GM12878 (cell line): ENCODE results near the gene DIAPH1. TPM values are rescaled to one million over a fixed set of nuclear protein-coding genes. Genes with fewer than 3 reads are reported as not detected.

Experiments
- ATAC-seq: fragments of 200-7000 bp; cut with Tn5 transposase; 3 replicates; pipeline ENCODE4 v1.9.1; 2020; ENCODE audit warnings: mild to moderate bottlenecking, moderate library complexity
- BruUV-seq: library from RNA; stranded (reverse); fragments of 400-500 nt; replicated peaks from 2 replicates; lab custom pipeline; 2021; lab: Mats Ljungman, UMichigan
- CTCF ChIA-PET: fragments of 300-600 bp; sonication (Branson Sonifier 250); formaldehyde crosslinking; extraction: SDS; loops from one replicate; lab custom pipeline; 2021; ENCODE audit warnings: inconsistent platforms; lab: Yijun Ruan, JAX
- POLR2A ChIA-PET: fragments of 350-600 bp; formaldehyde crosslinking; extraction: SDS; loops from one replicate; lab custom pipeline; 2021; ENCODE audit warnings: inconsistent platforms; lab: Charles Lee
- RAD21 ChIA-PET: fragments of 300-600 bp; sonication (Branson Sonifier 250); formaldehyde crosslinking; loops from one replicate; lab custom pipeline; 2023; ENCODE audit warnings: antibody characterized with exemption; ENCODE audit not compliant: unreplicated experiment; lab: Charles Lee
- SMC1A ChIA-PET: fragments of 300-600 bp; sonication (Branson Sonifier 250); formaldehyde crosslinking; loops from one replicate; lab custom pipeline; 2023; ENCODE audit not compliant: unreplicated experiment, uncharacterized antibody; lab: Charles Lee
- DNase-seq: peaks from one replicate; pipeline ENCODE4 v3.0.0-alpha.2; 2011; ENCODE audit warnings: low read depth, low spot score
- FAIRE-seq: peaks from 3 replicates; lab custom pipeline; 2011; peaks lifted over from hg19 to GRCh38; lab: Jason Lieb, UNC
- H2AFZ ChIP-seq: 2 replicates; pipeline ENCODE4 v1.6.0; 2011; ENCODE audit warnings: low read depth, low read length, control low read depth; ENCODE audit not compliant: control insufficient read depth
- H3K27ac ChIP-seq: 2 replicates; pipeline ENCODE4 v1.5.1; 2011; ENCODE audit warnings: control low read depth; ENCODE audit not compliant: control insufficient read depth, insufficient read depth
- H3K27me3 ChIP-seq, 2 experiments: replicated peaks in 1 of 2; 2 replicates each; pipeline versions ENCODE4 v1.6.0 to v1.6.1; 2011; ENCODE audit warnings: low read length in 1 of 2; ENCODE audit not compliant: control insufficient read depth in 2 of 2, insufficient read depth in 2 of 2
- H3K36me3 ChIP-seq, 2 experiments: 2 replicates each; pipeline ENCODE4 v1.5.1; 2011; ENCODE audit warnings: low read length in 1 of 2; ENCODE audit not compliant: control insufficient read depth in 2 of 2, insufficient read depth in 2 of 2
- H3K4me1 ChIP-seq: 2 replicates; pipeline ENCODE4 v1.6.1; 2011; ENCODE audit warnings: mild to moderate bottlenecking, low read length, moderate library complexity, mixed read lengths; ENCODE audit not compliant: control insufficient read depth, insufficient read depth
- H3K4me2 ChIP-seq: 2 replicates; pipeline ENCODE4 v1.6.0; 2011; ENCODE audit warnings: control low read depth; ENCODE audit not compliant: control insufficient read depth, insufficient read depth
- H3K4me3 ChIP-seq: fragments of 200-600 bp; sonication (generic); 2 replicates; pipeline ENCODE4 v1.5.1; 2016
- H3K79me2 ChIP-seq: 2 replicates; pipeline ENCODE4 v1.6.0; 2011; ENCODE audit warnings: low read length; ENCODE audit not compliant: control insufficient read depth, insufficient read depth
- H3K9ac ChIP-seq: 2 replicates; pipeline ENCODE4 v1.8.0; 2011; ENCODE audit warnings: low read length, control low read depth, mixed read lengths; ENCODE audit not compliant: control insufficient read depth, insufficient read depth
- H3K9me3 ChIP-seq: replicated peaks from 3 replicates; pipeline ENCODE4 v1.5.1; 2011; ENCODE audit warnings: mild to moderate bottlenecking, low read length; ENCODE audit not compliant: control insufficient read depth, insufficient read depth
- H4K20me1 ChIP-seq: 2 replicates; pipeline ENCODE4 v1.6.0; 2011; ENCODE audit not compliant: control insufficient read depth, insufficient read depth
- BCLAF1 ChIP-seq: fragments of 450-650 bp; IDR thresholded peaks from 2 replicates; pipeline ENCODE4 v1.6.1; 2017; ENCODE audit warnings: antibody characterized with exemption, mild to moderate bottlenecking, moderate library complexity
- CBFB ChIP-seq: IDR thresholded peaks from 2 replicates; pipeline ENCODE4 v1.6.1; 2016; ENCODE audit warnings: antibody characterized with exemption, low read depth
- CHD1 ChIP-seq: IDR thresholded peaks from 2 replicates; pipeline ENCODE4 v1.6.1; 2012; ENCODE audit warnings: low read depth, low read length, improper control_type of control experiment
- CREB1 ChIP-seq: IDR thresholded peaks from 2 replicates; pipeline ENCODE4 v1.6.1; 2012; ENCODE audit warnings: low read depth, mild to moderate bottlenecking, inconsistent platforms
- DPF2 ChIP-seq: fragments of 450-650 bp; IDR thresholded peaks from 2 replicates; pipeline ENCODE4 v1.6.1; 2017; ENCODE audit warnings: mild to moderate bottlenecking
- FOXK2 ChIP-seq: fragments of 450-650 bp; IDR thresholded peaks from 2 replicates; pipeline ENCODE4 v1.6.1; 2017; ENCODE audit warnings: mild to moderate bottlenecking, moderate library complexity
- FOXM1 ChIP-seq: IDR thresholded peaks from 2 replicates; pipeline ENCODE4 v1.6.1; 2012; ENCODE audit warnings: low read depth, mild to moderate bottlenecking, inconsistent platforms, low read length, moderate library complexity
- HCFC1 ChIP-seq: fragments of 150-350 bp; IDR thresholded peaks from 2 replicates; pipeline ENCODE4 v1.6.1; 2014; ENCODE audit warnings: low read length
- HDGF ChIP-seq: fragments of 450-650 bp; IDR thresholded peaks from 2 replicates; pipeline ENCODE4 v1.6.1; 2016; ENCODE audit warnings: antibody characterized with exemption
- JUND ChIP-seq: IDR thresholded peaks from 2 replicates; pipeline ENCODE4 v1.6.1; 2012; ENCODE audit warnings: low read depth, mild to moderate bottlenecking, low read length, improper control_type of control experiment, moderate library complexity
- KLF5 ChIP-seq: fragments of 450-650 bp; IDR thresholded peaks from 2 replicates; pipeline ENCODE4 v1.6.1; 2014; ENCODE audit warnings: mild to moderate bottlenecking; ENCODE audit not compliant: partially characterized antibody
- LARP7 ChIP-seq: fragments of 450-650 bp; IDR thresholded peaks from 2 replicates; pipeline ENCODE4 v1.6.1; 2017; ENCODE audit warnings: mild to moderate bottlenecking
- MLLT1 ChIP-seq: fragments of 450-650 bp; IDR thresholded peaks from 2 replicates; pipeline ENCODE4 v1.6.1; 2016; ENCODE audit warnings: mild to moderate bottlenecking
- MXI1 ChIP-seq: fragments of 150-350 bp; IDR thresholded peaks from 2 replicates; pipeline ENCODE4 v1.6.1; 2011; ENCODE audit warnings: low read depth, mild to moderate bottlenecking, inconsistent platforms, low read length, improper control_type of control experiment
- POLR2AphosphoS5 ChIP-seq: IDR thresholded peaks from 2 replicates; pipeline ENCODE4 v1.6.1; 2011; ENCODE audit warnings: mild to moderate bottlenecking, low read length, inconsistent platforms
- POU2F2 ChIP-seq: IDR thresholded peaks from 3 replicates; pipeline ENCODE4 v1.6.1; 2011; ENCODE audit warnings: low read depth, mild to moderate bottlenecking, low read length, borderline replicate concordance
- SMARCA5 ChIP-seq: fragments of 450-650 bp; IDR thresholded peaks from 2 replicates; pipeline ENCODE4 v1.6.1; 2017; ENCODE audit warnings: mild to moderate bottlenecking
- ZNF207 ChIP-seq: fragments of 450-650 bp; IDR thresholded peaks from 2 replicates; pipeline ENCODE4 v1.6.1; 2014; ENCODE audit warnings: antibody characterized with exemption, mild to moderate bottlenecking, borderline replicate concordance
- WGBS: methylation state at CpG from one replicate; pipeline ENCODE4 v1.1.6; 2016; ENCODE audit warnings: low lambda C conversion rate; ENCODE audit not compliant: insufficient replicate concordance, insufficient coverage; ENCODE audit errors: missing lambda C conversion rate; 5-methylcytosine and 5-hydroxymethylcytosine counted together
- in situ Hi-C: fragments of 300-500 bp; cut with MboI; formaldehyde crosslinking; loops from 9 replicates; pipeline ENCODE4 v1.14.3; 2018; ENCODE audit warnings: mixed read lengths
- intact Hi-C: fragments of 100-400 bp; cut with micrococcal nuclease; formaldehyde crosslinking; loops from one replicate; pipeline ENCODE4 v1.14.2; 2022; ENCODE audit not compliant: unreplicated experiment
- polyA plus RNA-seq, 11 experiments: library from polyadenylated mRNA; depleted of rRNA in 4 of 11; unstranded in 6 of 11; stranded (reverse) in 5 of 11; fragments of >200 nt; fragmentation: Nextera tagmentation in 4 of 11; fragmentation: Illumina TruSeq in 1 of 11; extraction: Ambion mirVana in 4 of 11; extraction: Trizol in 1 of 11; gene quantifications; 1 replicate in 1 of 11; 2 replicates in 10 of 11; pipeline versions ENCODE4 v1.2.1 to v1.2.3, GENCODE V29; 2011 to 2016; ENCODE audit warnings: inconsistent platforms in 2 of 11, missing spikeins in 2 of 11, low read depth in 1 of 11
- total RNA-seq, 4 experiments: library from RNA; depleted of rRNA in 3 of 4; stranded (reverse); fragments of >200 nt in 3 of 4; fragmentation: Illumina TruSeq in 1 of 4; extraction: Trizol in 1 of 4; gene quantifications; 2 replicates each; pipeline versions ENCODE4 v1.2.1 to v1.2.3, GENCODE V29; 2013 to 2021
- TF ChIP-seq, protein P1 (sequence below): fragments of 450-650 bp; IDR thresholded peaks from 2 replicates; pipeline ENCODE4 v1.6.1; 2014; ENCODE audit warnings: mild to moderate bottlenecking

Gene DIAPH1
- total and polyA plus RNA-seq, 10 of the 15 experiments (the other 5 are each of a cell fraction or from before 2014, with no cell fraction given): 37.8 to 168 (median 59.0) TPM

- intact Hi-C loops (no loop called here), in situ Hi-C loops (no loop called here)
- H3K36me3 ChIP-seq: no peaks in the 10 kb centered on the region; a peak in 1 of 4 replicates
- H3K27ac ChIP-seq: no peak overlapping the region
- peaks cover 4% of the 10 kb centered on the region for H3K4me1 ChIP-seq
- H3K79me2 ChIP-seq: no peaks in the 10 kb centered on the region
- H2AFZ ChIP-seq: no peak overlapping the region
- ChIA-PET SMC1A (interaction anchor here (1.2 to 2.3 kb wide), 2 partner anchors 10 to 72 kb away, joined by 5 to 6 read pairs; partner anchors contain the start of gene PCDHGC3), CTCF (interaction anchor here (1.6 to 8.1 kb wide), 5 partner anchors 10 to 79 kb away, joined by 4 to 90 read pairs (median 8); partner anchors contain the start of gene PCDHGC3), RAD21 (interaction anchor here (1.0 to 1.2 kb wide), 2 partner anchors 10 to 16 kb away, joined by 3 to 4 read pairs; partner anchors contain the start of gene PCDHGC3), POLR2A (no interaction called here)
- peak overlapping the region; percentile 36; the same call in 1 of the 2 replicates for H3K4me3 ChIP-seq
- no peaks in the 10 kb centered on the region for H4K20me1 ChIP-seq
- peaks cover 0 to 3% of the 10 kb centered on the region in 2 experiments; a peak in 2 of 4 replicates for H3K27me3 ChIP-seq
- H3K4me2 ChIP-seq: peak overlapping the region; percentile 28
- H3K9me3 ChIP-seq: no peaks in the 10 kb centered on the region; the same call in 2 of the 3 replicates
- no peak overlapping the region for H3K9ac ChIP-seq
- no TSS peak for BruUV-seq
- WGBS: 88% methylated on average over 38 of the region's 38 CpGs
- ATAC-seq (no peak; the same call in 2 of the 3 replicates), FAIRE-seq (no peak), DNase-seq (no peak)
- no peak for TF ChIP-seq MLLT1
- TF ChIP-seq LARP7: no peak
- no peak for TF ChIP-seq BCLAF1
- no peak for TF ChIP-seq FOXK2
- TF ChIP-seq HCFC1: no peak
- no peak for TF ChIP-seq ZNF207
- TF ChIP-seq MXI1: no peak
- no peak for TF ChIP-seq POLR2AphosphoS5
- TF ChIP-seq, protein P1, sequence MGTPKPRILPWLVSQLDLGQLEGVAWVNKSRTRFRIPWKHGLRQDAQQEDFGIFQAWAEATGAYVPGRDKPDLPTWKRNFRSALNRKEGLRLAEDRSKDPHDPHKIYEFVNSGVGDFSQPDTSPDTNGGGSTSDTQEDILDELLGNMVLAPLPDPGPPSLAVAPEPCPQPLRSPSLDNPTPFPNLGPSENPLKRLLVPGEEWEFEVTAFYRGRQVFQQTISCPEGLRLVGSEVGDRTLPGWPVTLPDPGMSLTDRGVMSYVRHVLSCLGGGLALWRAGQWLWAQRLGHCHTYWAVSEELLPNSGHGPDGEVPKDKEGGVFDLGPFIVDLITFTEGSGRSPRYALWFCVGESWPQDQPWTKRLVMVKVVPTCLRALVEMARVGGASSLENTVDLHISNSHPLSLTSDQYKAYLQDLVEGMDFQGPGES: no peak
- TF ChIP-seq FOXM1: no peak
- TF ChIP-seq DPF2: no peak
- no peak for TF ChIP-seq POU2F2
- no peak for TF ChIP-seq JUND
- TF ChIP-seq CREB1: no peak
- no peak for TF ChIP-seq CHD1
- no peak for TF ChIP-seq SMARCA5
- TF ChIP-seq HDGF: no peak
- TF ChIP-seq KLF5: no peak
- TF ChIP-seq CBFB: no peak
These were observed 133.3 kb downstream of the DIAPH1 start for GRCh38 chr5:141485321-141486055.
